Mesenchymal stem cell (in vitro differentiated cells and primary cell): ENCODE measurements around the gene COX14.

Experiments used
- DNase-seq: peaks from one replicate; pipeline ENCODE4 v3.0.0-alpha.2; 2013
- H2AFZ ChIP-seq: one replicate; pipeline ENCODE4 v1.6.1; 2013; ENCODE audit warnings: low read depth, mild to moderate bottlenecking, control low read depth, inconsistent platforms, low read length, moderate library complexity
- H2AK5ac ChIP-seq: 2 replicates; pipeline ENCODE4 v1.6.1; 2013; ENCODE audit warnings: low read length, moderate library complexity, mild to moderate bottlenecking, inconsistent platforms; ENCODE audit not compliant: severe bottlenecking
- H2BK120ac ChIP-seq: one replicate; pipeline ENCODE4 v1.6.1; 2013; ENCODE audit warnings: low read depth, mild to moderate bottlenecking, inconsistent platforms, low read length, moderate library complexity
- H2BK12ac ChIP-seq, 2 experiments: one replicate each; pipeline ENCODE4 v1.6.1; 2013; ENCODE audit warnings: inconsistent platforms in 2 of 2, low read length in 2 of 2, mild to moderate bottlenecking in 2 of 2, moderate library complexity in 2 of 2, control low read depth in 1 of 2
- H2BK15ac ChIP-seq: one replicate; pipeline ENCODE4 v1.6.1; 2013; ENCODE audit warnings: mild to moderate bottlenecking, low read depth, inconsistent platforms; ENCODE audit not compliant: poor library complexity, severe bottlenecking
- H2BK5ac ChIP-seq: 2 replicates; pipeline ENCODE4 v1.6.1; 2013; ENCODE audit warnings: low read depth, mild to moderate bottlenecking, low read length, control low read depth, inconsistent platforms; ENCODE audit not compliant: poor library complexity, severe bottlenecking
- H3K14ac ChIP-seq, 2 experiments: one replicate each; pipeline ENCODE4 v1.6.1; 2013; ENCODE audit warnings: inconsistent platforms in 2 of 2, low read length in 2 of 2, control low read depth in 1 of 2, mild to moderate bottlenecking in 1 of 2, moderate library complexity in 1 of 2
- H3K18ac ChIP-seq, 2 experiments: one replicate each; pipeline ENCODE4 v1.6.1; 2013; ENCODE audit warnings: inconsistent platforms in 2 of 2, low read length in 2 of 2, control low read depth in 1 of 2, low read depth in 1 of 2, mild to moderate bottlenecking in 1 of 2
- H3K23ac ChIP-seq, 2 experiments: one replicate each; pipeline ENCODE4 v1.6.1; 2013; ENCODE audit warnings: inconsistent platforms in 2 of 2, low read length in 2 of 2, mild to moderate bottlenecking in 2 of 2, moderate library complexity in 2 of 2, control low read depth in 1 of 2
- H3K27ac ChIP-seq: 2 replicates; pipeline ENCODE4 v1.5.1; 2013; ENCODE audit warnings: mild to moderate bottlenecking, moderate library complexity, low read length, control low read depth, inconsistent platforms; ENCODE audit not compliant: poor library complexity, severe bottlenecking
- H3K27me3 ChIP-seq, 2 experiments: 2 replicates each; pipeline versions ENCODE4 v1.6.1 to v1.7.0; 2013; ENCODE audit warnings: low read length in 2 of 2, mild to moderate bottlenecking in 2 of 2, moderate library complexity in 2 of 2, control low read depth in 1 of 2, inconsistent platforms in 1 of 2; ENCODE audit not compliant: control insufficient read depth in 1 of 2, insufficient read depth in 1 of 2
- H3K36me3 ChIP-seq, 2 experiments: 2 replicates each; pipeline versions ENCODE4 v1.6.1 to v1.7.0; 2013; ENCODE audit warnings: low read length in 2 of 2, control low read depth in 1 of 2, inconsistent platforms in 1 of 2, low read depth in 1 of 2, mild to moderate bottlenecking in 1 of 2; ENCODE audit not compliant: insufficient read depth in 2 of 2, control insufficient read depth in 1 of 2
- H3K4ac ChIP-seq, 2 experiments: one replicate each; pipeline ENCODE4 v1.6.1; 2013; ENCODE audit warnings: inconsistent platforms in 2 of 2, low read length in 2 of 2, mild to moderate bottlenecking in 2 of 2, moderate library complexity in 2 of 2, control low read depth in 1 of 2, low read depth in 1 of 2
- H3K4me1 ChIP-seq: 2 replicates; pipeline ENCODE4 v1.6.1; 2013; ENCODE audit warnings: low read depth, low read length, control low read depth; ENCODE audit not compliant: control insufficient read depth, insufficient read depth
- H3K4me2 ChIP-seq: 2 replicates; pipeline ENCODE4 v1.6.1; 2013; ENCODE audit warnings: low read length, mild to moderate bottlenecking, inconsistent platforms; ENCODE audit not compliant: poor library complexity, severe bottlenecking
- H3K4me3 ChIP-seq, 2 experiments: 2 replicates each; pipeline versions ENCODE4 v1.5.1 to v1.7.0; 2013; ENCODE audit warnings: low read length in 2 of 2, mild to moderate bottlenecking in 2 of 2, control low read depth in 1 of 2, low read depth in 1 of 2; ENCODE audit not compliant: insufficient read depth in 1 of 2
- H3K79me1 ChIP-seq: replicated peaks from 2 replicates; pipeline ENCODE4 v1.6.1; 2013; ENCODE audit warnings: mild to moderate bottlenecking, control low read depth, low read length, inconsistent platforms; ENCODE audit not compliant: poor library complexity, severe bottlenecking
- H3K9ac ChIP-seq: 2 replicates; pipeline ENCODE4 v1.7.0; 2013; ENCODE audit warnings: mild to moderate bottlenecking, low read length, moderate library complexity
- H3K9me3 ChIP-seq: 2 replicates; pipeline ENCODE4 v1.7.0; 2013; ENCODE audit warnings: mild to moderate bottlenecking, low read length; ENCODE audit not compliant: control insufficient read depth
- H4K8ac ChIP-seq: one replicate; pipeline ENCODE4 v1.6.1; 2013; ENCODE audit warnings: inconsistent platforms, mild to moderate bottlenecking, low read length, moderate library complexity
- H4K91ac ChIP-seq: one replicate; pipeline ENCODE4 v1.6.1; 2013; ENCODE audit warnings: mild to moderate bottlenecking, low read length, inconsistent platforms
- WGBS: methylation state at CpG from one replicate; pipeline ENCODE4 v1.1.7; 2013; ENCODE audit warnings: mixed read lengths; 5-methylcytosine and 5-hydroxymethylcytosine counted together

The COX14 gene

GRCh38 chr12:50097952-50098351 lies 14.1 kb upstream of the COX14 start:
- Histone ChIP-seq H4K8ac (no peak overlapping the region), H3K9ac (no peak overlapping the region), H3K27me3 (no peaks in the 10 kb centered on the region), H3K4me1 (peaks cover 4% of the 10 kb centered on the region), H3K23ac (no peak overlapping the region), H2AFZ (no peak overlapping the region), H3K4ac (no peak overlapping the region), H3K36me3 (peaks cover 80 to 82% of the 10 kb centered on the region in 2 experiments), H3K14ac (no peak overlapping the region), H3K4me3 (no peak overlapping the region), H4K91ac (no peak overlapping the region), H3K4me2 (no peak overlapping the region), H2BK15ac (no peak overlapping the region), H3K79me1 (peaks cover 16% of the 10 kb centered on the region), H3K27ac (no peak overlapping the region), H3K9me3 (no peaks in the 10 kb centered on the region), H2BK5ac (no peak overlapping the region), H2BK12ac (no peak overlapping the region), H2BK120ac (no peak overlapping the region), H3K18ac (no peak overlapping the region), H2AK5ac (no peak overlapping the region)
- DNase-seq, result no peak
- WGBS, result 95% methylated on average over 6 of the region's 6 CpGs

GRCh38 chr12:50099302-50100008 lies 12.6 kb upstream of the COX14 start:
- WGBS, result 67% methylated on average over 5 of the region's 5 CpGs
- H3K9me3 ChIP-seq, result no peaks in the 10 kb centered on the region
- no peak overlapping the region for H3K27ac ChIP-seq
- H2AFZ ChIP-seq, result no peak overlapping the region
- no peaks in the 10 kb centered on the region for H3K27me3 ChIP-seq
- no peak overlapping the region for H3K4me3 ChIP-seq
- H3K9ac ChIP-seq, result peak overlapping the region; percentile 39
- no peak overlapping the region for H3K4ac ChIP-seq
- H3K23ac ChIP-seq, result no peak overlapping the region
- no peak overlapping the region for H2BK120ac ChIP-seq
- H4K91ac ChIP-seq, result no peak overlapping the region
- H4K8ac ChIP-seq, result no peak overlapping the region
- no peak overlapping the region for H2AK5ac ChIP-seq
- peaks cover 7% of the 10 kb centered on the region for H3K4me1 ChIP-seq
- H3K18ac ChIP-seq, result no peak overlapping the region
- peaks cover 13% of the 10 kb centered on the region for H3K79me1 ChIP-seq
- no peak overlapping the region for H2BK5ac ChIP-seq
- H2BK12ac ChIP-seq, result no peak overlapping the region
- no peak overlapping the region for H2BK15ac ChIP-seq
- H3K36me3 ChIP-seq, result peaks cover 65 to 69% of the 10 kb centered on the region in 2 experiments
- DNase-seq, result no peak
- H3K14ac ChIP-seq, result no peak overlapping the region
- H3K4me2 ChIP-seq, result no peak overlapping the region

- H3K36me3 ChIP-seq, result peaks cover 55 to 59% of the 10 kb centered on the region in 2 experiments
- H2BK5ac ChIP-seq, result no peak overlapping the region
- no peak overlapping the region for H3K18ac ChIP-seq
- H2AFZ ChIP-seq, result no peak overlapping the region
- H3K27me3 ChIP-seq, result peaks cover 0 to 4% of the 10 kb centered on the region in 2 experiments
- H2BK120ac ChIP-seq, result no peak overlapping the region
- H2BK15ac ChIP-seq, result no peak overlapping the region
- H2BK12ac ChIP-seq, result no peak overlapping the region
- no peak overlapping the region for H4K91ac ChIP-seq
- peaks cover 12% of the 10 kb centered on the region for H3K79me1 ChIP-seq
- DNase-seq, result no peak
- H2AK5ac ChIP-seq, result no peak overlapping the region
- H3K27ac ChIP-seq, result no peak overlapping the region
- WGBS, result 94% methylated on average over 2 of the region's 3 CpGs
- no peak overlapping the region for H3K9ac ChIP-seq
- no peak overlapping the region for H3K14ac ChIP-seq
- H3K4me1 ChIP-seq, result peaks cover 9% of the 10 kb centered on the region
- no peak overlapping the region for H4K8ac ChIP-seq
- no peak overlapping the region for H3K4me2 ChIP-seq
- H3K9me3 ChIP-seq, result no peaks in the 10 kb centered on the region
- H3K23ac ChIP-seq, result no peak overlapping the region
- no peak overlapping the region for H3K4me3 ChIP-seq
- H3K4ac ChIP-seq, result no peak overlapping the region
Observed at GRCh38 chr12:50100561-50100960, 11.5 kb upstream of the COX14 start.

GRCh38 chr12:50101663-50102062 lies 10.4 kb upstream of the COX14 start:
- no peak overlapping the region for H3K4ac ChIP-seq
- no peak overlapping the region for H4K8ac ChIP-seq
- H2BK12ac ChIP-seq, result no peak overlapping the region
- no peak overlapping the region for H3K27ac ChIP-seq
- H3K79me1 ChIP-seq, result peaks cover 4% of the 10 kb centered on the region
- peaks cover 9% of the 10 kb centered on the region for H3K4me1 ChIP-seq
- no peak overlapping the region for H3K23ac ChIP-seq
- no peak overlapping the region for H2BK5ac ChIP-seq
- H3K18ac ChIP-seq, result no peak overlapping the region
- H3K36me3 ChIP-seq, result peaks cover 44 to 50% of the 10 kb centered on the region in 2 experiments
- no peak overlapping the region for H2AFZ ChIP-seq
- DNase-seq, result peak; percentile 76
- H3K14ac ChIP-seq, result no peak overlapping the region
- H3K9ac ChIP-seq, result no peak overlapping the region
- no peak overlapping the region for H2AK5ac ChIP-seq
- no peak overlapping the region for H4K91ac ChIP-seq
- no peak overlapping the region for H3K4me2 ChIP-seq
- H3K4me3 ChIP-seq, result no peak overlapping the region
- H3K27me3 ChIP-seq, result peaks cover 0 to 6% of the 10 kb centered on the region in 2 experiments
- no peak overlapping the region for H2BK120ac ChIP-seq
- WGBS, result 87% methylated on average over 3 of the region's 3 CpGs
- H2BK15ac ChIP-seq, result no peak overlapping the region
- no peaks in the 10 kb centered on the region for H3K9me3 ChIP-seq
